ENCODE data around the gene LAMC2. TPM values are rescaled to one million over a fixed set of nuclear protein-coding genes. Genes with fewer than 3 reads are reported as not detected.

Gene LAMC2
- total RNA-seq, 1 donor from 2014 or later, result not detected

- TF ChIP-seq CTCF (IDR thresholded peaks at IDR 0.05), result no peak
- H3K27ac Mint-ChIP-seq, result no peak overlapping the region
- H3K9me3 Mint-ChIP-seq, result no peaks in the 10 kb centered on the region
- H3K27me3 Mint-ChIP-seq, result no peaks in the 10 kb centered on the region
- ATAC-seq (ENCODE audit: low read depth) (no peak), DNase-seq (no peak)
- peaks cover 64% of the 10 kb centered on the region for H3K36me3 Mint-ChIP-seq (ENCODE audit: low read depth)
- intact Hi-C loops (cut with micrococcal nuclease), result no loop called here
- ChIA-PET CTCF (no interaction called here), POLR2A (no interaction called here)
- peaks cover 9% of the 10 kb centered on the region for H3K4me1 Mint-ChIP-seq
- H3K4me3 Mint-ChIP-seq, result no peak overlapping the region
Observed at GRCh38 chr1:183142171-183142570, 43.9 kb upstream of the LAMC2 start.

- ATAC-seq (ENCODE audit: low read depth) (no peak), DNase-seq (no peak)
- no peaks in the 10 kb centered on the region for H3K9me3 Mint-ChIP-seq
- intact Hi-C loops (cut with micrococcal nuclease), result no loop called here
- no peaks in the 10 kb centered on the region for H3K27me3 Mint-ChIP-seq
- ChIA-PET POLR2A (no interaction called here), CTCF (no interaction called here)
- peaks cover 50% of the 10 kb centered on the region for H3K36me3 Mint-ChIP-seq (ENCODE audit: low read depth)
- no peak overlapping the region for H3K4me3 Mint-ChIP-seq
- no peak for TF ChIP-seq CTCF (IDR thresholded peaks at IDR 0.05)
- H3K4me1 Mint-ChIP-seq, result peaks cover 9% of the 10 kb centered on the region
- no peak overlapping the region for H3K27ac Mint-ChIP-seq
Observed at GRCh38 chr1:183143576-183144315, 42.3 kb upstream of the LAMC2 start.

DNA sequence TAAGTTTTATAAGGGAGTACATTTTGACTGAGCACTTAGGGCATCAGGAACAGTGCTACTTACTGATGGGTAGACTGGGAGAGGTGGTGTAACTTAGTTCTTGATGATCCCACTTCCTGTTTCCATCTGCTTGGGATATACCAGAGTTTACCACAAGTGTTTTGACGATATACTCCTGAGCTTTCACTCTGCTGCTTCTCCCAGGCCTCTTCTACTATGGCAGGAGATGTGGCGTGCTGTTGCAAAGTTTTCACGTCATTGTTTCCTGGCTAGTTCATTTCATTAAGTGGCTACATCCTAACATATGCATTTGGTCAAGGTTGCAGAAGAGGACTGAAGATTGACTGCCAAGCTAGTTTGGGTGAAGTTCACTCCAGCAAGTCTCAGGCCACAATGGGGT is 41.3 kb upstream of the LAMC2 start:
- TF ChIP-seq CTCF (IDR thresholded peaks at IDR 0.05), result no peak
- no peaks in the 10 kb centered on the region for H3K9me3 Mint-ChIP-seq

GRCh38 chr1:183147735-183148134 is 38.3 kb upstream of the LAMC2 start:
- peaks cover 17% of the 10 kb centered on the region for H3K36me3 Mint-ChIP-seq (ENCODE audit: low read depth)
- no peak overlapping the region for H3K27ac Mint-ChIP-seq
- no peak for DNase-seq
- no peak for ATAC-seq (ENCODE audit: low read depth)
- ChIA-PET CTCF (no interaction called here), POLR2A (no interaction called here)
- no peak overlapping the region for H3K4me3 Mint-ChIP-seq
- no peaks in the 10 kb centered on the region for H3K4me1 Mint-ChIP-seq
- no peak for TF ChIP-seq CTCF (IDR thresholded peaks at IDR 0.05)
- H3K27me3 Mint-ChIP-seq, result peaks cover 1% of the 10 kb centered on the region
- no peaks in the 10 kb centered on the region for H3K9me3 Mint-ChIP-seq
- intact Hi-C loops (cut with micrococcal nuclease), result no loop called here

More for the DNA sequence above, 41.3 kb upstream of the LAMC2 start:
- Mint-ChIP-seq H3K27me3 (no peaks in the 10 kb centered on the region), H3K4me1 (peaks cover 3% of the 10 kb centered on the region), H3K4me3 (no peak overlapping the region), H3K27ac (no peak overlapping the region), H3K36me3 (ENCODE audit: low read depth) (peaks cover 42% of the 10 kb centered on the region)
- POLR2A ChIA-PET, result no interaction called here
- CTCF ChIA-PET, result no interaction called here
- DNase-seq, result no peak
- ATAC-seq (ENCODE audit: low read depth), result no peak
- intact Hi-C loops (cut with micrococcal nuclease), result no loop called here

- H3K27me3 Mint-ChIP-seq, result peaks cover 6% of the 10 kb centered on the region
- no peaks in the 10 kb centered on the region for H3K9me3 Mint-ChIP-seq
- no peaks in the 10 kb centered on the region for H3K4me1 Mint-ChIP-seq
- ChIA-PET POLR2A (no interaction called here), CTCF (no interaction called here)
- H3K4me3 Mint-ChIP-seq, result no peak overlapping the region
- no peak overlapping the region for H3K27ac Mint-ChIP-seq
- TF ChIP-seq CTCF (IDR thresholded peaks at IDR 0.05), result no peak
- DNase-seq (no peak), ATAC-seq (ENCODE audit: low read depth) (no peak)
- intact Hi-C loops (cut with micrococcal nuclease), result no loop called here
- peaks cover 8% of the 10 kb centered on the region for H3K36me3 Mint-ChIP-seq (ENCODE audit: low read depth)
Observed at GRCh38 chr1:183148599-183148998, 37.5 kb upstream of the LAMC2 start.

Data from activated B cell treated with CpG ODN at 0.5 μM for 24 hours (primary cell).